SK-N-SH (cell line): ENCODE data around the gene CLSTN2. TPM values are rescaled to one million over a fixed set of nuclear protein-coding genes. Genes with fewer than 3 reads are reported as not detected.

Source experiments
- CTCF ChIA-PET: fragments of 300-600, 350-600 bp; formaldehyde crosslinking; extraction: SDS; loops from one replicate; lab custom pipeline; 2021; lab: Yijun Ruan, JAX
- POLR2A ChIA-PET: fragments of 350-600 bp; sonication (Branson Sonifier 250); formaldehyde crosslinking; extraction: SDS; loops from one replicate; lab custom pipeline; 2020; ENCODE audit warnings: antibody characterized with exemption, inconsistent platforms; lab: Yijun Ruan, JAX
- DNase-seq: peaks from one replicate; pipeline ENCODE4 v3.0.0; 2012
- H2AFZ ChIP-seq: fragments of 200-600 bp; sonication (generic); 2 replicates; pipeline ENCODE4 v1.8.1; 2016; ENCODE audit warnings: antibody characterized with exemption, mild to moderate bottlenecking, low read depth
- H3F3A ChIP-seq: fragments of 200-600 bp; sonication (generic); replicated peaks from 2 replicates; pipeline ENCODE3; 2016; ENCODE audit warnings: antibody characterized with exemption, mild to moderate bottlenecking; ENCODE audit not compliant: insufficient read depth
- H3K27ac ChIP-seq, 2 experiments: fragments of 200-500 bp in 1 of 2; fragments of 200-600 bp in 1 of 2; sonication (Bioruptor generic) in 1 of 2; sonication (generic), shearing (Covaris generic) in 1 of 2; 2 replicates each; pipeline versions ENCODE4 v1.5.1 to v1.6.1; 2014 to 2016; ENCODE audit warnings: low read depth in 2 of 2, inconsistent platforms in 1 of 2, low read length in 1 of 2, mild to moderate bottlenecking in 1 of 2, mixed read lengths in 1 of 2
- H3K27me3 ChIP-seq: fragments of 200-600 bp; sonication (generic), shearing (Covaris generic); 2 replicates; pipeline ENCODE4 v1.6.1; 2016; ENCODE audit warnings: mixed run types; ENCODE audit not compliant: insufficient read depth
- H3K36me3 ChIP-seq, 2 experiments: fragments of 200-500 bp in 1 of 2; fragments of 200-600 bp in 1 of 2; sonication (Bioruptor generic) in 1 of 2; sonication (generic) in 1 of 2; replicated peaks in 1 of 2; 2 replicates each; pipeline versions ENCODE3 to v1.5.1; 2014 to 2016; ENCODE audit warnings: low read length in 1 of 2, mild to moderate bottlenecking in 1 of 2; ENCODE audit not compliant: insufficient read depth in 2 of 2, control insufficient read depth in 1 of 2
- H3K4me1 ChIP-seq, 2 experiments: fragments of 200-500 bp in 1 of 2; fragments of 200-600 bp in 1 of 2; sonication (Bioruptor generic) in 1 of 2; sonication (generic), shearing (Covaris generic) in 1 of 2; 2 replicates each; pipeline versions ENCODE4 v1.5.1 to v1.6.1; 2014 to 2016; ENCODE audit warnings: low read depth in 1 of 2, low read length in 1 of 2, mixed run types in 1 of 2; ENCODE audit not compliant: insufficient read depth in 2 of 2, control insufficient read depth in 1 of 2
- H3K4me2 ChIP-seq: fragments of 200-600 bp; sonication (generic), shearing (Covaris generic); 2 replicates; pipeline ENCODE4 v1.6.1; 2017; ENCODE audit warnings: mixed run types
- H3K4me3 ChIP-seq, 2 experiments: fragments of 200-500 bp in 1 of 2; fragments of 200-600 bp in 1 of 2; sonication (Bioruptor generic) in 1 of 2; sonication (generic), shearing (Covaris generic) in 1 of 2; 2 replicates each; pipeline versions ENCODE4 v1.5.1 to v1.8.1; 2014 to 2016; ENCODE audit warnings: low read depth in 2 of 2, inconsistent platforms in 1 of 2, low read length in 1 of 2, mild to moderate bottlenecking in 1 of 2, mixed read lengths in 1 of 2, moderate library complexity in 1 of 2
- H3K79me2 ChIP-seq: fragments of 200-600 bp; sonication (generic); 2 replicates; pipeline ENCODE4 v1.8.1; 2017; ENCODE audit warnings: mild to moderate bottlenecking; ENCODE audit not compliant: insufficient read depth
- H3K9ac ChIP-seq: fragments of 200-600 bp; sonication (generic); 2 replicates; pipeline ENCODE4 v1.6.1; 2017; ENCODE audit warnings: mixed run types
- H3K9me2 ChIP-seq: fragments of 200-600 bp; sonication (generic); 2 replicates; pipeline ENCODE4 v1.6.1; 2017; ENCODE audit warnings: mixed run types
- H3K9me3 ChIP-seq: fragments of 200-600 bp; sonication (generic); 2 replicates; pipeline ENCODE4 v1.6.1; 2017; ENCODE audit warnings: mixed run types, mild to moderate bottlenecking, moderate library complexity
- H4K20me1 ChIP-seq: fragments of 200-600 bp; sonication (generic); 2 replicates; pipeline ENCODE4 v1.6.1; 2017; ENCODE audit warnings: mild to moderate bottlenecking, mixed run types; ENCODE audit not compliant: insufficient read depth
- CHD2 ChIP-seq: fragments of 150-350 bp; IDR thresholded peaks from 2 replicates; pipeline ENCODE4 v1.6.1; 2018; ENCODE audit warnings: low read length; ENCODE audit not compliant: partially characterized antibody
- EP300 ChIP-seq, 2 experiments: IDR thresholded peaks; 2 replicates each; pipeline versions ENCODE4 v1.4.0 to v1.6.1; 2012; ENCODE audit warnings: borderline replicate concordance in 1 of 2, low read depth in 1 of 2, low read length in 1 of 2
- EZH2phosphoT487 ChIP-seq: fragments of 200-600 bp; sonication (generic); IDR thresholded peaks from 2 replicates; pipeline ENCODE4 v1.6.1; 2017; ENCODE audit warnings: low read depth, mixed run types, mild to moderate bottlenecking, antibody characterized with exemption, moderate library complexity, borderline replicate concordance
- FOXM1 ChIP-seq: IDR thresholded peaks from 2 replicates; pipeline ENCODE4 v1.4.0; 2012; ENCODE audit warnings: low read depth, mild to moderate bottlenecking
- JUND ChIP-seq: IDR thresholded peaks from 2 replicates; pipeline ENCODE4 v1.4.0; 2012
- NFIC ChIP-seq: IDR thresholded peaks from 2 replicates; pipeline ENCODE4 v1.4.0; 2012; ENCODE audit warnings: borderline replicate concordance
- POLR2AphosphoS5 ChIP-seq: IDR thresholded peaks from 2 replicates; pipeline ENCODE4 v1.6.1; 2012; ENCODE audit warnings: low read depth, low read length
- RAD21 ChIP-seq: IDR thresholded peaks from 2 replicates; pipeline ENCODE4 v1.6.1; 2012; ENCODE audit warnings: mild to moderate bottlenecking, low read length
- RXRA ChIP-seq: IDR thresholded peaks from 2 replicates; pipeline ENCODE4 v1.4.0; 2012; ENCODE audit warnings: low read depth, mild to moderate bottlenecking, borderline replicate concordance
- SMC3 ChIP-seq: IDR thresholded peaks from 2 replicates; pipeline ENCODE4 v1.6.1; 2012; ENCODE audit warnings: low read depth, low read length, improper control_type of control experiment
- TAF1 ChIP-seq: IDR thresholded peaks from 2 replicates; pipeline ENCODE4 v1.6.1; 2012; ENCODE audit warnings: low read depth, mild to moderate bottlenecking, low read length, moderate library complexity, borderline replicate concordance
- TCF12 ChIP-seq: IDR thresholded peaks from 2 replicates; pipeline ENCODE4 v1.4.0; 2012
- USF2 ChIP-seq: fragments of 150-350 bp; IDR thresholded peaks from 2 replicates; pipeline ENCODE4 v1.6.1; 2017; ENCODE audit warnings: antibody characterized with exemption, low read length, low read depth, borderline replicate concordance
- WGBS: methylation state at CpG from one replicate; pipeline ENCODE4 v1.1.6; 2017; ENCODE audit warnings: low lambda C conversion rate; 5-methylcytosine and 5-hydroxymethylcytosine counted together
- polyA plus RNA-seq, 3 experiments: library from polyadenylated mRNA; depleted of rRNA; stranded (reverse); fragments of >200 nt; gene quantifications; 2 replicates each; pipeline ENCODE4 v1.2.3, GENCODE V29; 2012
- TF ChIP-seq, protein P1 (sequence below): IDR thresholded peaks from 2 replicates; pipeline ENCODE4 v1.6.1; 2012; ENCODE audit warnings: mild to moderate bottlenecking, low read depth, low read length, moderate library complexity
- TF ChIP-seq, protein P2 (sequence below): IDR thresholded peaks from 2 replicates; pipeline ENCODE4 v1.4.0; 2012; ENCODE audit warnings: low read depth
- TF ChIP-seq, protein P3 (sequence below): fragments of 200-600 bp; sonication (generic); IDR thresholded peaks from 2 replicates; pipeline ENCODE4 v1.6.1; 2017; ENCODE audit warnings: antibody characterized with exemption, mild to moderate bottlenecking, moderate library complexity

Gene CLSTN2
- polyA plus RNA-seq, 1 of the 3 experiments (the other 2 are of a cell fraction) = 0.02 TPM

DNA sequence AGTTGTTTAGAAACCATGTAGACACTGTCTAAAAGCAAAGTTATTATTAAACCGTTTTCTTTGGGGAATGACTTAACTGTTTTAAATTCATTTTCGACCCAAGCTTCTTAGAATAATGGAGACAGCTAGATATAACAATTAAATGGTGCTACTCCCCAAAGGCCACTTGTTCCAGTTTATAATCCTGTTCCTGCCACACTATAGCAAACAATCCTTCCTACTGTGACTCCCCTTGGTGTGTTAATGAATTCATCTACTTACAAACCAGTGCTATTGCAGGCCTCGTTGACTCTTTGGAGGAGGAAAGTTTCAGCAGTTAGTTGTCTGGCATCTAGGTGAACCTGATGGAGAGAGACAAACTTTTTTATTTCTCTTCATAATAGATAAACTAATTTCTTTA lies 25.2 kb upstream of the CLSTN2 start:
- ChIA-PET CTCF (no interaction called here), POLR2A (no interaction called here)
- Histone ChIP-seq H3F3A (no peaks in the 10 kb centered on the region), H4K20me1 (no peaks in the 10 kb centered on the region), H2AFZ (no peak overlapping the region), H3K9ac (no peak overlapping the region), H3K4me2 (no peak overlapping the region), H3K9me2 (no peaks in the 10 kb centered on the region), H3K4me3 (no peak overlapping the region), H3K79me2 (no peaks in the 10 kb centered on the region), H3K27ac (no peak overlapping the region), H3K4me1 (no peaks in the 10 kb centered on the region), H3K36me3 (no peaks in the 10 kb centered on the region), H3K9me3 (no peaks in the 10 kb centered on the region), H3K27me3 (no peaks in the 10 kb centered on the region)
- TF ChIP-seq, protein P1, sequence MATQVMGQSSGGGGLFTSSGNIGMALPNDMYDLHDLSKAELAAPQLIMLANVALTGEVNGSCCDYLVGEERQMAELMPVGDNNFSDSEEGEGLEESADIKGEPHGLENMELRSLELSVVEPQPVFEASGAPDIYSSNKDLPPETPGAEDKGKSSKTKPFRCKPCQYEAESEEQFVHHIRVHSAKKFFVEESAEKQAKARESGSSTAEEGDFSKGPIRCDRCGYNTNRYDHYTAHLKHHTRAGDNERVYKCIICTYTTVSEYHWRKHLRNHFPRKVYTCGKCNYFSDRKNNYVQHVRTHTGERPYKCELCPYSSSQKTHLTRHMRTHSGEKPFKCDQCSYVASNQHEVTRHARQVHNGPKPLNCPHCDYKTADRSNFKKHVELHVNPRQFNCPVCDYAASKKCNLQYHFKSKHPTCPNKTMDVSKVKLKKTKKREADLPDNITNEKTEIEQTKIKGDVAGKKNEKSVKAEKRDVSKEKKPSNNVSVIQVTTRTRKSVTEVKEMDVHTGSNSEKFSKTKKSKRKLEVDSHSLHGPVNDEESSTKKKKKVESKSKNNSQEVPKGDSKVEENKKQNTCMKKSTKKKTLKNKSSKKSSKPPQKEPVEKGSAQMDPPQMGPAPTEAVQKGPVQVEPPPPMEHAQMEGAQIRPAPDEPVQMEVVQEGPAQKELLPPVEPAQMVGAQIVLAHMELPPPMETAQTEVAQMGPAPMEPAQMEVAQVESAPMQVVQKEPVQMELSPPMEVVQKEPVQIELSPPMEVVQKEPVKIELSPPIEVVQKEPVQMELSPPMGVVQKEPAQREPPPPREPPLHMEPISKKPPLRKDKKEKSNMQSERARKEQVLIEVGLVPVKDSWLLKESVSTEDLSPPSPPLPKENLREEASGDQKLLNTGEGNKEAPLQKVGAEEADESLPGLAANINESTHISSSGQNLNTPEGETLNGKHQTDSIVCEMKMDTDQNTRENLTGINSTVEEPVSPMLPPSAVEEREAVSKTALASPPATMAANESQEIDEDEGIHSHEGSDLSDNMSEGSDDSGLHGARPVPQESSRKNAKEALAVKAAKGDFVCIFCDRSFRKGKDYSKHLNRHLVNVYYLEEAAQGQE = no peak
- TF ChIP-seq, protein P2, sequence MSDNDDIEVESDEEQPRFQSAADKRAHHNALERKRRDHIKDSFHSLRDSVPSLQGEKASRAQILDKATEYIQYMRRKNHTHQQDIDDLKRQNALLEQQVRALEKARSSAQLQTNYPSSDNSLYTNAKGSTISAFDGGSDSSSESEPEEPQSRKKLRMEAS = no peak
- TF ChIP-seq CHD2 (no peak), JUND (no peak), TCF12 (no peak), FOXM1 (no peak), RAD21 (no peak), EZH2phosphoT487 (no peak), NFIC (no peak), EP300 (IDR thresholded peaks at IDR 0.05; ENCODE audit: borderline replicate concordance in 1 of 2, low read depth in 1 of 2, low read length in 1 of 2) (no peak), TAF1 (no peak), USF2 (no peak), POLR2AphosphoS5 (no peak), SMC3 (no peak), RXRA (no peak)
- TF ChIP-seq, protein P3, sequence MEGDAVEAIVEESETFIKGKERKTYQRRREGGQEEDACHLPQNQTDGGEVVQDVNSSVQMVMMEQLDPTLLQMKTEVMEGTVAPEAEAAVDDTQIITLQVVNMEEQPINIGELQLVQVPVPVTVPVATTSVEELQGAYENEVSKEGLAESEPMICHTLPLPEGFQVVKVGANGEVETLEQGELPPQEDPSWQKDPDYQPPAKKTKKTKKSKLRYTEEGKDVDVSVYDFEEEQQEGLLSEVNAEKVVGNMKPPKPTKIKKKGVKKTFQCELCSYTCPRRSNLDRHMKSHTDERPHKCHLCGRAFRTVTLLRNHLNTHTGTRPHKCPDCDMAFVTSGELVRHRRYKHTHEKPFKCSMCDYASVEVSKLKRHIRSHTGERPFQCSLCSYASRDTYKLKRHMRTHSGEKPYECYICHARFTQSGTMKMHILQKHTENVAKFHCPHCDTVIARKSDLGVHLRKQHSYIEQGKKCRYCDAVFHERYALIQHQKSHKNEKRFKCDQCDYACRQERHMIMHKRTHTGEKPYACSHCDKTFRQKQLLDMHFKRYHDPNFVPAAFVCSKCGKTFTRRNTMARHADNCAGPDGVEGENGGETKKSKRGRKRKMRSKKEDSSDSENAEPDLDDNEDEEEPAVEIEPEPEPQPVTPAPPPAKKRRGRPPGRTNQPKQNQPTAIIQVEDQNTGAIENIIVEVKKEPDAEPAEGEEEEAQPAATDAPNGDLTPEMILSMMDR = no peak
- WGBS = 4% methylated on average over 3 of the region's 3 CpGs
- no peak for DNase-seq
